GM12878 (cell line): ENCODE measurements around the gene WDR93. TPM values are rescaled to one million over a fixed set of nuclear protein-coding genes. Genes with fewer than 3 reads are reported as not detected.

Experiments
- ATAC-seq: fragments of 200-7000 bp; cut with Tn5 transposase; 3 replicates; pipeline ENCODE4 v1.9.1; 2020; ENCODE audit warnings: mild to moderate bottlenecking, moderate library complexity
- BruUV-seq: library from RNA; stranded (reverse); fragments of 400-500 nt; replicated peaks from 2 replicates; lab custom pipeline; 2021; lab: Mats Ljungman, UMichigan
- CTCF ChIA-PET: fragments of 300-600 bp; sonication (Branson Sonifier 250); formaldehyde crosslinking; extraction: SDS; loops from one replicate; lab custom pipeline; 2021; ENCODE audit warnings: inconsistent platforms; lab: Yijun Ruan, JAX
- POLR2A ChIA-PET: fragments of 350-600 bp; formaldehyde crosslinking; extraction: SDS; loops from one replicate; lab custom pipeline; 2021; ENCODE audit warnings: inconsistent platforms; lab: Charles Lee
- RAD21 ChIA-PET: fragments of 300-600 bp; sonication (Branson Sonifier 250); formaldehyde crosslinking; loops from one replicate; lab custom pipeline; 2023; ENCODE audit warnings: antibody characterized with exemption; ENCODE audit not compliant: unreplicated experiment; lab: Charles Lee
- SMC1A ChIA-PET: fragments of 300-600 bp; sonication (Branson Sonifier 250); formaldehyde crosslinking; loops from one replicate; lab custom pipeline; 2023; ENCODE audit not compliant: unreplicated experiment, uncharacterized antibody; lab: Charles Lee
- DNase-seq: peaks from one replicate; pipeline ENCODE4 v3.0.0-alpha.2; 2011; ENCODE audit warnings: low read depth, low spot score
- FAIRE-seq: peaks from 3 replicates; lab custom pipeline; 2011; peaks lifted over from hg19 to GRCh38; lab: Jason Lieb, UNC
- H2AFZ ChIP-seq: 2 replicates; pipeline ENCODE4 v1.6.0; 2011; ENCODE audit warnings: low read depth, low read length, control low read depth; ENCODE audit not compliant: control insufficient read depth
- H3K27ac ChIP-seq: 2 replicates; pipeline ENCODE4 v1.5.1; 2011; ENCODE audit warnings: control low read depth; ENCODE audit not compliant: control insufficient read depth, insufficient read depth
- H3K27me3 ChIP-seq, 2 experiments: replicated peaks in 1 of 2; 2 replicates each; pipeline versions ENCODE4 v1.6.0 to v1.6.1; 2011; ENCODE audit warnings: low read length in 1 of 2; ENCODE audit not compliant: control insufficient read depth in 2 of 2, insufficient read depth in 2 of 2
- H3K36me3 ChIP-seq, 2 experiments: 2 replicates each; pipeline ENCODE4 v1.5.1; 2011; ENCODE audit warnings: low read length in 1 of 2; ENCODE audit not compliant: control insufficient read depth in 2 of 2, insufficient read depth in 2 of 2
- H3K4me1 ChIP-seq: 2 replicates; pipeline ENCODE4 v1.6.1; 2011; ENCODE audit warnings: mild to moderate bottlenecking, low read length, moderate library complexity, mixed read lengths; ENCODE audit not compliant: control insufficient read depth, insufficient read depth
- H3K4me2 ChIP-seq: 2 replicates; pipeline ENCODE4 v1.6.0; 2011; ENCODE audit warnings: control low read depth; ENCODE audit not compliant: control insufficient read depth, insufficient read depth
- H3K4me3 ChIP-seq: fragments of 200-600 bp; sonication (generic); 2 replicates; pipeline ENCODE4 v1.5.1; 2016
- H3K79me2 ChIP-seq: 2 replicates; pipeline ENCODE4 v1.6.0; 2011; ENCODE audit warnings: low read length; ENCODE audit not compliant: control insufficient read depth, insufficient read depth
- H3K9ac ChIP-seq: 2 replicates; pipeline ENCODE4 v1.8.0; 2011; ENCODE audit warnings: low read length, control low read depth, mixed read lengths; ENCODE audit not compliant: control insufficient read depth, insufficient read depth
- H3K9me3 ChIP-seq: replicated peaks from 3 replicates; pipeline ENCODE4 v1.5.1; 2011; ENCODE audit warnings: mild to moderate bottlenecking, low read length; ENCODE audit not compliant: control insufficient read depth, insufficient read depth
- H4K20me1 ChIP-seq: 2 replicates; pipeline ENCODE4 v1.6.0; 2011; ENCODE audit not compliant: control insufficient read depth, insufficient read depth
- ASH2L ChIP-seq: fragments of 300-600, 200-600 bp; sonication (generic); IDR thresholded peaks from 2 replicates; pipeline ENCODE4 v1.6.1; 2017; ENCODE audit warnings: low read depth, mild to moderate bottlenecking, borderline replicate concordance
- ATF2 ChIP-seq: IDR thresholded peaks from 2 replicates; pipeline ENCODE4 v1.6.1; 2012; ENCODE audit warnings: low read length, inconsistent platforms
- CEBPB ChIP-seq, 2 experiments: fragments of 150-350 bp in 1 of 2; IDR thresholded peaks; 2 replicates each; pipeline ENCODE4 v1.6.1; 2012 to 2014; ENCODE audit warnings: low read depth in 2 of 2, low read length in 2 of 2, borderline replicate concordance in 1 of 2, inconsistent platforms in 1 of 2
- FOXK2 ChIP-seq: fragments of 450-650 bp; IDR thresholded peaks from 2 replicates; pipeline ENCODE4 v1.6.1; 2017; ENCODE audit warnings: mild to moderate bottlenecking, moderate library complexity
- HDAC6 ChIP-seq: fragments of 200-600 bp; sonication (generic); IDR thresholded peaks from one replicate; pipeline ENCODE4 v1.8.0; 2017; ENCODE audit warnings: antibody characterized with exemption; ENCODE audit not compliant: unreplicated experiment
- LARP7 ChIP-seq: fragments of 450-650 bp; IDR thresholded peaks from 2 replicates; pipeline ENCODE4 v1.6.1; 2017; ENCODE audit warnings: mild to moderate bottlenecking
- POU2F2 ChIP-seq: IDR thresholded peaks from 3 replicates; pipeline ENCODE4 v1.6.1; 2011; ENCODE audit warnings: low read depth, mild to moderate bottlenecking, low read length, borderline replicate concordance
- WGBS: methylation state at CpG from one replicate; pipeline ENCODE4 v1.1.6; 2016; ENCODE audit warnings: low lambda C conversion rate; ENCODE audit not compliant: insufficient replicate concordance, insufficient coverage; ENCODE audit errors: missing lambda C conversion rate; 5-methylcytosine and 5-hydroxymethylcytosine counted together
- in situ Hi-C: fragments of 300-500 bp; cut with MboI; formaldehyde crosslinking; loops from 9 replicates; pipeline ENCODE4 v1.14.3; 2018; ENCODE audit warnings: mixed read lengths
- intact Hi-C: fragments of 100-400 bp; cut with micrococcal nuclease; formaldehyde crosslinking; loops from one replicate; pipeline ENCODE4 v1.14.2; 2022; ENCODE audit not compliant: unreplicated experiment
- polyA plus RNA-seq, 11 experiments: library from polyadenylated mRNA; depleted of rRNA in 4 of 11; unstranded in 6 of 11; stranded (reverse) in 5 of 11; fragments of >200 nt; fragmentation: Nextera tagmentation in 4 of 11; fragmentation: Illumina TruSeq in 1 of 11; extraction: Ambion mirVana in 4 of 11; extraction: Trizol in 1 of 11; gene quantifications; 1 replicate in 1 of 11; 2 replicates in 10 of 11; pipeline versions ENCODE4 v1.2.1 to v1.2.3, GENCODE V29; 2011 to 2016; ENCODE audit warnings: inconsistent platforms in 2 of 11, missing spikeins in 2 of 11, low read depth in 1 of 11
- total RNA-seq, 4 experiments: library from RNA; depleted of rRNA in 3 of 4; stranded (reverse); fragments of >200 nt in 3 of 4; fragmentation: Illumina TruSeq in 1 of 4; extraction: Trizol in 1 of 4; gene quantifications; 2 replicates each; pipeline versions ENCODE4 v1.2.1 to v1.2.3, GENCODE V29; 2013 to 2021

WDR93 gene
- total and polyA plus RNA-seq, 10 of the 15 experiments (the other 5 are each of a cell fraction or from before 2014, with no cell fraction given), result not detected

DNA sequence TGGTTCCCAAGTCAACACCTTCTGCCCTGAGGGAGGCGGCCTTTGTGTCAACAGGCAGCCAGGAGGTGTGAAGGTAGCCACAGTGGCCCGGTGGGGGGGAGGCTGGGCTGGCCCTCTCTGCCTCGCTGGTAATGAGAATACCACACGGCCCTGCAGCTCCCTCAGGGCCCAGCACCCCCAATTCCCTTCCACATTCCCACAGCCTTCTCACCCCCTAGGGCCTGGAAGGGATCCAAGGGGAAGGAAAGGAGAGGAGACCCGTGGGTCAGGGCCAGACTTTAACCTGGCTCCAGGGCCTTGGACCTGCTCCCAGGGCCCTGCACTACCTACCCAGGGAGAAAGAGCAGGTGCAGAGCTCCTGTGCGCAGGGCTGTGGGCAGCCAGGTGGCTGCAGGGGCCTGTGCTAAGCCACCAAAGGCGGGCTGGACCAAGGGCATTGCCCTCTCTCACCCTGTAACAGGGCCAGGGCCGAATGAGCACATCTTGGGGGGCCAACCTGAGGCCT lies 76.9 kb downstream of the WDR93 start:
- CTCF ChIA-PET, result interaction anchor here (1.2 to 2.5 kb wide), 2 partner anchors 107 to 204 kb away, joined by 3 to 14 read pairs; no protein-coding TSS in a partner anchor
- POLR2A ChIA-PET, result no interaction called here
- in situ Hi-C loops, result no loop called here

More for the DNA sequence above, 76.9 kb downstream of the WDR93 start:
- Histone ChIP-seq H3K27ac (no peak overlapping the region), H3K4me3 (no peak overlapping the region), H3K79me2 (no peaks in the 10 kb centered on the region), H3K9me3 (no peaks in the 10 kb centered on the region), H2AFZ (no peak overlapping the region), H3K9ac (no peak overlapping the region), H3K4me1 (no peaks in the 10 kb centered on the region), H3K4me2 (no peak overlapping the region), H4K20me1 (no peaks in the 10 kb centered on the region), H3K27me3 (no peaks in the 10 kb centered on the region), H3K36me3 (no peaks in the 10 kb centered on the region)
- BruUV-seq, result no TSS peak
- ChIA-PET SMC1A (no interaction called here), RAD21 (interaction anchor here (2.5 kb wide), 1 partner anchor 107 kb away, joined by 10 read pairs; no protein-coding TSS in a partner anchor)
- 43% methylated on average over 7 of the region's 8 CpGs for WGBS
- no peak for TF ChIP-seq ATF2
- no peak for TF ChIP-seq FOXK2
- no peak for TF ChIP-seq CEBPB (IDR thresholded peaks at IDR 0.05; ENCODE audit: borderline replicate concordance in 1 of 2, low read depth in 2 of 2, low read length in 2 of 2)
- no peak for TF ChIP-seq ASH2L
- TF ChIP-seq LARP7, result no peak
- TF ChIP-seq POU2F2, result no peak
- TF ChIP-seq HDAC6, result no peak
- FAIRE-seq (no peak), ATAC-seq (no peak; the same call in 2 of the 3 replicates), DNase-seq (no peak)
- intact Hi-C loops, result loop anchor here (10.0 kb wide), 1 partner anchor 317 kb away; no protein-coding TSS in a partner anchor
